HepG2 (cell line): Measurements from ENCODE around the gene SIMC1. TPM values are rescaled to one million over a fixed set of nuclear protein-coding genes. Genes with fewer than 3 reads are reported as not detected.

Experiments used
- ATF2 ChIP-seq: sonication (generic); formaldehyde crosslinking; IDR thresholded peaks from 2 replicates; pipeline ENCODE4 v1.4.0; 2020; ENCODE audit warnings: missing genetic modification reagents
- BCLAF1 ChIP-seq: fragments of 450-650 bp; IDR thresholded peaks from 2 replicates; pipeline ENCODE4 v1.6.1; 2017; ENCODE audit warnings: mild to moderate bottlenecking
- CBFB ChIP-seq: sonication (generic); formaldehyde crosslinking; IDR thresholded peaks from 2 replicates; pipeline ENCODE4 v1.4.0; 2020; ENCODE audit warnings: missing genetic modification reagents
- DNMT1 ChIP-seq: sonication (generic); formaldehyde crosslinking; IDR thresholded peaks from 2 replicates; pipeline ENCODE4 v1.5.1; 2020; ENCODE audit warnings: mild to moderate bottlenecking, missing genetic modification reagents
- ELF1 ChIP-seq: sonication (generic); formaldehyde crosslinking; IDR thresholded peaks from 2 replicates; pipeline ENCODE4 v1.4.0; 2020; ENCODE audit warnings: missing genetic modification reagents
- ELF4 ChIP-seq: sonication (generic); formaldehyde crosslinking; IDR thresholded peaks from 2 replicates; pipeline ENCODE4 v1.5.0; 2020; ENCODE audit warnings: missing genetic modification reagents, mild to moderate bottlenecking, moderate library complexity, borderline replicate concordance
- FLYWCH1 ChIP-seq: sonication (generic); formaldehyde crosslinking; IDR thresholded peaks from 2 replicates; pipeline ENCODE4 v1.8.1; 2023; ENCODE audit warnings: mild to moderate bottlenecking, missing genetic modification reagents
- HCFC1 ChIP-seq: fragments of 150-350 bp; IDR thresholded peaks from 2 replicates; pipeline ENCODE4 v1.6.1; 2014; ENCODE audit warnings: low read depth, low read length
- HES4 ChIP-seq: sonication (generic); formaldehyde crosslinking; IDR thresholded peaks from 2 replicates; pipeline ENCODE4 v1.9.0; 2021; ENCODE audit warnings: mild to moderate bottlenecking, missing genetic modification reagents, borderline replicate concordance
- KLF15 ChIP-seq: sonication (generic); formaldehyde crosslinking; IDR thresholded peaks from 2 replicates; pipeline ENCODE4 v1.8.1; 2023; ENCODE audit warnings: borderline replicate concordance, mild to moderate bottlenecking, inconsistent platforms, missing genetic modification reagents, mixed read lengths
- MEF2D ChIP-seq: sonication (generic); formaldehyde crosslinking; IDR thresholded peaks from 2 replicates; pipeline ENCODE4 v1.5.1; 2020; ENCODE audit warnings: mild to moderate bottlenecking, missing genetic modification reagents
- NAIF1 ChIP-seq: sonication (generic); formaldehyde crosslinking; IDR thresholded peaks from 2 replicates; pipeline ENCODE4 v1.5.0; 2020; ENCODE audit warnings: mild to moderate bottlenecking, missing genetic modification reagents, borderline replicate concordance
- NR1H2 ChIP-seq: sonication (generic); formaldehyde crosslinking; IDR thresholded peaks from 2 replicates; pipeline ENCODE4 v1.8.1; 2022; ENCODE audit warnings: low read depth, missing genetic modification reagents, borderline replicate concordance
- PBX3 ChIP-seq: sonication (generic); formaldehyde crosslinking; IDR thresholded peaks from 2 replicates; pipeline ENCODE4 v1.8.1; 2023; ENCODE audit warnings: missing genetic modification reagents, inconsistent platforms, borderline replicate concordance
- PHF8 ChIP-seq: sonication (generic); formaldehyde crosslinking; IDR thresholded peaks from 2 replicates; pipeline ENCODE4 v1.5.0; 2020; ENCODE audit warnings: missing genetic modification reagents
- RNF2 ChIP-seq: fragments of 450-650 bp; conservative IDR thresholded peaks from 2 replicates; pipeline ENCODE4 v1.6.1; 2016; ENCODE audit warnings: low read depth
- ZNF235 ChIP-seq: sonication (generic); formaldehyde crosslinking; IDR thresholded peaks from 2 replicates; pipeline ENCODE4 v1.8.1; 2023; ENCODE audit warnings: mild to moderate bottlenecking, missing genetic modification reagents, borderline replicate concordance
- ZNF282 ChIP-seq: fragments of 450-650 bp; IDR thresholded peaks from 2 replicates; pipeline ENCODE4 v1.6.1; 2018; ENCODE audit not compliant: partially characterized antibody
- ZNF317 ChIP-seq: sonication (generic); formaldehyde crosslinking; IDR thresholded peaks from 2 replicates; pipeline ENCODE4 v1.5.0; 2020; ENCODE audit warnings: mild to moderate bottlenecking, missing genetic modification reagents
- ZNF670 ChIP-seq: sonication (generic); formaldehyde crosslinking; IDR thresholded peaks from 2 replicates; pipeline ENCODE4 v1.8.0; 2022; ENCODE audit warnings: mild to moderate bottlenecking, missing genetic modification reagents, borderline replicate concordance
- ZNF7 ChIP-seq: IDR thresholded peaks from 2 replicates; pipeline ENCODE4 v1.6.1; 2016; ENCODE audit warnings: missing biosample characterization, missing genetic modification reagents
- ZNF746 ChIP-seq: sonication (generic); formaldehyde crosslinking; IDR thresholded peaks from 2 replicates; pipeline ENCODE4 v1.8.0; 2022; ENCODE audit warnings: mild to moderate bottlenecking, missing genetic modification reagents
- ZNF781 ChIP-seq: sonication (generic); formaldehyde crosslinking; IDR thresholded peaks from 2 replicates; pipeline ENCODE4 v1.5.1; 2020; ENCODE audit warnings: borderline replicate concordance, mild to moderate bottlenecking, missing genetic modification reagents; ENCODE audit errors: not compliant biosample characterization
- ZNF800 ChIP-seq: sonication (generic); formaldehyde crosslinking; IDR thresholded peaks from 2 replicates; pipeline ENCODE4 v1.4.0; 2020; ENCODE audit warnings: missing genetic modification reagents
- polyA plus RNA-seq, 8 experiments: library from polyadenylated mRNA; depleted of rRNA in 3 of 8; stranded (reverse) in 7 of 8; unstranded in 1 of 8; fragments of >200 nt; fragmentation: Illumina TruSeq in 4 of 8; extraction: Trizol in 4 of 8; gene quantifications; 2 replicates each; pipeline versions ENCODE4 v1.2.1 to v1.2.3, GENCODE V29; 2011 to 2016; ENCODE audit warnings: low read depth in 4 of 8, missing spikeins in 1 of 8, mixed read lengths in 1 of 8; ENCODE audit not compliant: insufficient read depth in 1 of 8
- total RNA-seq, 5 experiments: library from RNA; depleted of rRNA; stranded (reverse); fragments of >200 nt; fragmentation: Illumina TruSeq; extraction: Trizol; gene quantifications; 2 replicates each; pipeline ENCODE4 v1.2.3, GENCODE V29; 2016; ENCODE audit warnings: low read depth in 1 of 5

The SIMC1 gene
- total and polyA plus RNA-seq, 2 of the 13 experiments (the other 11 are each of a cell fraction or from before 2014, with no cell fraction given) = 5.4 to 6.8 TPM

GRCh38 chr5:176388444-176389134, 150.4 kb downstream of the SIMC1 start, which contains the start of the genes HIGD2A and NOP16 (continued):
- TF ChIP-seq BCLAF1 (no peak), PBX3 (no peak), FLYWCH1 (CRISPR knock-in tag) (0 out of 2 replicates have a peak, but pooled peaks have one; percentile 51), ZNF781 (CRISPR knock-in tag) (no peak), MEF2D (CRISPR knock-in tag) (peak; percentile 54), ZNF317 (CRISPR knock-in tag) (peak; percentile 35; the same call in 1 of the 2 replicates), NR1H2 (peak; percentile 31; the same call in 1 of the 2 replicates), PHF8 (CRISPR knock-in tag) (peak; percentile 85), ZNF746 (CRISPR knock-in tag) (peak; percentile 51), HCFC1 (peak; percentile 89), NAIF1 (CRISPR knock-in tag) (peak; percentile 19), ATF2 (peak; percentile 45; the same call in 1 of the 2 replicates), ZNF800 (CRISPR knock-in tag) (no peak), DNMT1 (no peak), ZNF282 (no peak), ZNF235 (CRISPR knock-in tag) (no peak), CBFB (CRISPR knock-in tag) (peak; percentile 42; the same call in 1 of the 2 replicates), KLF15 (no peak), ELF1 (CRISPR knock-in tag) (peak; percentile 85), RNF2 (peak; percentile 89), ZNF670 (CRISPR knock-in tag) (peak; percentile 96), HES4 (CRISPR knock-in tag) (no peak), ZNF7 (CRISPR knock-in tag) (no peak), ELF4 (CRISPR knock-in tag) (no peak)
